H1 (cell line): Measurements from ENCODE around the gene RICTOR. TPM values are rescaled to one million over a fixed set of nuclear protein-coding genes. Genes with fewer than 3 reads are reported as not detected.

Experiments
- CTCF ChIA-PET: fragments of 300-600 bp; sonication (Branson Sonifier 250); formaldehyde crosslinking; loops from one replicate; lab custom pipeline; 2021; ENCODE audit not compliant: partially characterized antibody; lab: Charles Lee
- POLR2A ChIA-PET: fragments of 300-600 bp; sonication (Branson Sonifier 250); formaldehyde crosslinking; loops from one replicate; lab custom pipeline; 2021; ENCODE audit warnings: inconsistent platforms; ENCODE audit not compliant: partially characterized antibody; lab: Charles Lee
- DNase-seq, 2 experiments: peaks; one replicate each; pipeline versions ENCODE4 v3.0.0 to v3.0.0-alpha.2; 2010 to 2022; ENCODE audit warnings: low spot score in 2 of 2, low read depth in 1 of 2, mixed read lengths in 1 of 2
- FAIRE-seq: peaks from 2 replicates; lab custom pipeline; 2011; peaks lifted over from hg19 to GRCh38; lab: Jason Lieb, UNC
- H2AFZ ChIP-seq: 2 replicates; pipeline ENCODE4 v1.8.1; 2012; ENCODE audit warnings: low read length, inconsistent platforms
- H2AK5ac ChIP-seq: 2 replicates; pipeline ENCODE4 v1.6.1; 2013; ENCODE audit warnings: low read depth, low read length
- H2BK120ac ChIP-seq: replicated peaks from 2 replicates; pipeline ENCODE3; 2013; ENCODE audit warnings: low read depth, low read length, inconsistent platforms
- H2BK12ac ChIP-seq: 2 replicates; pipeline ENCODE4 v1.6.1; 2013; ENCODE audit warnings: low read depth, low read length
- H2BK15ac ChIP-seq: 2 replicates; pipeline ENCODE4 v1.6.1; 2013; ENCODE audit warnings: low read length
- H2BK20ac ChIP-seq: 2 replicates; pipeline ENCODE4 v1.6.1; 2013; ENCODE audit warnings: low read length
- H2BK5ac ChIP-seq: 2 replicates; pipeline ENCODE4 v1.6.1; 2013; ENCODE audit warnings: low read depth, low read length
- H3K14ac ChIP-seq: 2 replicates; pipeline ENCODE4 v1.6.1; 2013; ENCODE audit warnings: inconsistent platforms; ENCODE audit not compliant: insufficient read length
- H3K18ac ChIP-seq: 2 replicates; pipeline ENCODE4 v1.6.1; 2013; ENCODE audit warnings: low read length; ENCODE audit errors: extremely low read depth
- H3K23ac ChIP-seq: 2 replicates; pipeline ENCODE4 v1.6.1; 2013; ENCODE audit warnings: inconsistent platforms; ENCODE audit not compliant: insufficient read length
- H3K23me2 ChIP-seq: 2 replicates; pipeline ENCODE4 v1.6.1; 2013; ENCODE audit warnings: low read depth, low read length
- H3K27ac ChIP-seq: 2 replicates; pipeline ENCODE4 v1.6.1; 2011; ENCODE audit warnings: low read depth, low read length, inconsistent platforms
- H3K27me3 ChIP-seq, 4 experiments: replicated peaks in 1 of 4; 1 replicate in 1 of 4; 2 replicates in 3 of 4; pipeline versions ENCODE4 v1.6.1 to v1.8.1; 2011 to 2013; ENCODE audit warnings: low read length in 3 of 4, mild to moderate bottlenecking in 3 of 4, inconsistent platforms in 2 of 4, mixed read lengths in 2 of 4, moderate library complexity in 1 of 4; ENCODE audit not compliant: control insufficient read depth in 3 of 4, insufficient read depth in 3 of 4; ENCODE audit errors: extremely low read depth in 1 of 4
- H3K36me3 ChIP-seq, 4 experiments: 2 replicates each; pipeline versions ENCODE4 v1.6.1 to v1.8.1; 2011 to 2013; ENCODE audit warnings: mild to moderate bottlenecking in 4 of 4, low read length in 3 of 4, moderate library complexity in 2 of 4, control low read depth in 1 of 4, inconsistent platforms in 1 of 4; ENCODE audit not compliant: insufficient read depth in 4 of 4, control insufficient read depth in 2 of 4
- H3K4ac ChIP-seq: replicated peaks from 2 replicates; pipeline ENCODE3; 2013; ENCODE audit warnings: low read length, low read depth, mixed read lengths, inconsistent platforms; ENCODE audit not compliant: insufficient read length
- H3K4me1 ChIP-seq, 4 experiments: replicated peaks in 1 of 4; 1 replicate in 1 of 4; 2 replicates in 3 of 4; pipeline versions ENCODE4 v1.6.1 to v1.8.1; 2011 to 2013; ENCODE audit warnings: low read length in 3 of 4, inconsistent platforms in 2 of 4, mixed read lengths in 1 of 4; ENCODE audit not compliant: insufficient read depth in 4 of 4, control insufficient read depth in 3 of 4
- H3K4me2 ChIP-seq, 2 experiments: 2 replicates each; pipeline versions ENCODE4 v1.6.1 to v1.8.1; 2011 to 2013; ENCODE audit warnings: low read depth in 2 of 2, low read length in 2 of 2, control low read depth in 1 of 2, inconsistent platforms in 1 of 2, mild to moderate bottlenecking in 1 of 2; ENCODE audit not compliant: insufficient read depth in 1 of 2
- H3K4me3 ChIP-seq, 4 experiments: fragments of 200-600, 300-600 bp in 1 of 4; sonication (generic), shearing (Covaris generic), sonication (Bioruptor Twin) in 1 of 4; 2 replicates each; pipeline versions ENCODE4 v1.5.1 to v1.8.1; 2011 to 2016; ENCODE audit warnings: low read length in 4 of 4, low read depth in 3 of 4, control low read depth in 2 of 4, inconsistent platforms in 2 of 4, mild to moderate bottlenecking in 2 of 4, mixed read lengths in 1 of 4, moderate library complexity in 1 of 4; ENCODE audit not compliant: insufficient read depth in 2 of 4; ENCODE audit errors: extremely low read depth in 1 of 4
- H3K56ac ChIP-seq: replicated peaks from 2 replicates; pipeline ENCODE3; 2013; ENCODE audit warnings: low read depth, mild to moderate bottlenecking, mixed read lengths, low read length, inconsistent platforms; ENCODE audit not compliant: insufficient read length
- H3K79me1 ChIP-seq: 2 replicates; pipeline ENCODE4 v1.6.1; 2013; ENCODE audit warnings: low read depth, low read length, control low read depth
- H3K79me2 ChIP-seq, 2 experiments: 2 replicates each; pipeline versions ENCODE4 v1.6.1 to v1.8.1; 2012 to 2013; ENCODE audit warnings: low read length in 2 of 2, mild to moderate bottlenecking in 2 of 2, inconsistent platforms in 1 of 2; ENCODE audit not compliant: insufficient read depth in 2 of 2, control insufficient read depth in 1 of 2
- H3K9ac ChIP-seq, 4 experiments: replicated peaks in 1 of 4; 1 replicate in 1 of 4; 2 replicates in 3 of 4; pipeline versions ENCODE4 v1.6.1 to v1.8.1; 2011 to 2013; ENCODE audit warnings: low read depth in 3 of 4, low read length in 3 of 4, control low read depth in 2 of 4, mild to moderate bottlenecking in 2 of 4, moderate library complexity in 2 of 4, inconsistent platforms in 1 of 4; ENCODE audit errors: extremely low read depth in 1 of 4
- H3K9me3 ChIP-seq, 2 experiments: 2 replicates each; pipeline versions ENCODE4 v1.6.1 to v1.8.1; 2012 to 2013; ENCODE audit warnings: mild to moderate bottlenecking in 2 of 2, moderate library complexity in 2 of 2, control low read depth in 1 of 2, inconsistent platforms in 1 of 2, low read depth in 1 of 2, low read length in 1 of 2, mixed read lengths in 1 of 2; ENCODE audit not compliant: insufficient read depth in 2 of 2
- H4K20me1 ChIP-seq, 2 experiments: replicated peaks in 1 of 2; 2 replicates each; pipeline versions ENCODE3 to v1.8.1; 2011 to 2013; ENCODE audit warnings: inconsistent platforms in 2 of 2, low read length in 2 of 2, mild to moderate bottlenecking in 1 of 2; ENCODE audit not compliant: insufficient read depth in 2 of 2, control insufficient read depth in 1 of 2
- H4K5ac ChIP-seq: 2 replicates; pipeline ENCODE4 v1.6.1; 2013; ENCODE audit warnings: low read length, low read depth, mixed read lengths, inconsistent platforms; ENCODE audit not compliant: insufficient read length
- H4K8ac ChIP-seq: 2 replicates; pipeline ENCODE4 v1.8.0; 2013; ENCODE audit warnings: mild to moderate bottlenecking, moderate library complexity, low read length, inconsistent platforms; ENCODE audit not compliant: insufficient read depth; ENCODE audit errors: extremely low read depth
- H4K91ac ChIP-seq: replicated peaks from 2 replicates; pipeline ENCODE3; 2013; ENCODE audit warnings: low read length, mixed read lengths, inconsistent platforms; ENCODE audit not compliant: insufficient read length
- BCL11A ChIP-seq, 2 experiments: IDR thresholded peaks; one replicate each; pipeline ENCODE4 v1.6.1; 2011; ENCODE audit warnings: low read depth in 2 of 2, low read length in 2 of 2, mild to moderate bottlenecking in 2 of 2
- CBX8 ChIP-seq: fragments of 300-800, 300-1000 bp; sonication (generic); IDR thresholded peaks from 2 replicates; pipeline ENCODE4 v1.7.1; 2016; ENCODE audit warnings: low read depth, low read length, borderline replicate concordance
- E2F6 ChIP-seq: IDR thresholded peaks from 2 replicates; pipeline ENCODE4 v1.6.1; 2012; ENCODE audit warnings: inconsistent platforms
- EGR1 ChIP-seq: IDR thresholded peaks from 2 replicates; pipeline ENCODE4 v1.6.1; 2011; ENCODE audit warnings: low read depth, low read length, borderline replicate concordance
- GABPA ChIP-seq: IDR thresholded peaks from 2 replicates; pipeline ENCODE4 v1.6.1; 2011; ENCODE audit warnings: mild to moderate bottlenecking, low read length, moderate library complexity, borderline replicate concordance; ENCODE audit not compliant: insufficient read depth
- MAFK ChIP-seq: IDR thresholded peaks from 2 replicates; pipeline ENCODE4 v1.6.1; 2012; ENCODE audit warnings: low read depth, mild to moderate bottlenecking, improper control_type of control experiment, low read length
- NRF1 ChIP-seq: IDR thresholded peaks from 2 replicates; pipeline ENCODE4 v1.6.1; 2011; ENCODE audit warnings: mild to moderate bottlenecking, low read depth, low read length, improper control_type of control experiment
- RXRA ChIP-seq: IDR thresholded peaks from 2 replicates; pipeline ENCODE4 v1.6.1; 2011; ENCODE audit warnings: low read depth, mild to moderate bottlenecking, low read length, moderate library complexity; ENCODE audit not compliant: insufficient read depth
- SAP30 ChIP-seq: fragments of 300-600 bp; sonication (generic); IDR thresholded peaks from 2 replicates; pipeline ENCODE4 v1.7.1; 2012; ENCODE audit warnings: low read length, moderate library complexity, mild to moderate bottlenecking, inconsistent platforms; ENCODE audit not compliant: insufficient read depth, insufficient replicate concordance
- SIN3A ChIP-seq, 2 experiments: IDR thresholded peaks in 1 of 2; conservative IDR thresholded peaks in 1 of 2; 2 replicates each; pipeline ENCODE4 v1.6.1; 2011 to 2012; ENCODE audit warnings: low read length in 2 of 2, improper control_type of control experiment in 1 of 2, low read depth in 1 of 2, mild to moderate bottlenecking in 1 of 2
- SRF ChIP-seq: IDR thresholded peaks from 2 replicates; pipeline ENCODE4 v1.6.1; 2011; ENCODE audit warnings: mild to moderate bottlenecking, low read depth, low read length, moderate library complexity
- TAF1 ChIP-seq: IDR thresholded peaks from 2 replicates; pipeline ENCODE4 v1.6.1; 2011; ENCODE audit warnings: mild to moderate bottlenecking, low read depth, low read length
- WGBS, 2 experiments: shearing (Covaris generic) in 1 of 2; methylation state at CpG; one replicate each; pipeline versions ENCODE4 v1.1.6 to v1.1.7; 2013 to 2015; ENCODE audit warnings: low lambda C conversion rate in 2 of 2, mixed read lengths in 2 of 2, inconsistent platforms in 1 of 2, low coverage in 1 of 2, missing lambda C conversion rate in 1 of 2; ENCODE audit not compliant: insufficient replicate concordance in 2 of 2, insufficient coverage in 1 of 2, insufficient read length in 1 of 2; ENCODE audit errors: extremely low coverage in 1 of 2, missing lambda C conversion rate in 1 of 2; 5-methylcytosine and 5-hydroxymethylcytosine counted together
- polyA plus RNA-seq, 7 experiments: library from polyadenylated mRNA; depleted of rRNA in 3 of 7; stranded (reverse) in 5 of 7; unstranded in 2 of 7; fragments of >200 nt in 5 of 7; fragments of 200-250 nt in 2 of 7; gene quantifications; 1 replicate in 5 of 7; 2 replicates in 1 of 7; 4 replicates in 1 of 7; pipeline versions ENCODE4 v1.2.1 to v1.2.3, GENCODE V29; 2011 to 2013; ENCODE audit warnings: missing spikeins in 2 of 7, mixed read lengths in 2 of 7
- total RNA-seq: library from RNA; stranded (reverse); fragmentation: NEBNext Ultra II Directional; extraction: Animal tissue kit (Norgen Biotek cat#: 25700); gene quantifications from 2 replicates; pipeline ENCODE4 v1.2.1, GENCODE V29; 2021

Gene RICTOR
- total and polyA plus RNA-seq, 2 of the 8 experiments (the other 6 are each of a cell fraction or from before 2014, with no cell fraction given), result 4.3 to 26.6 TPM

- no peak overlapping the region for H3K4me3 ChIP-seq
- no peak overlapping the region for H2BK20ac ChIP-seq
- H2BK5ac ChIP-seq, result no peak overlapping the region
- ChIA-PET POLR2A (interaction anchor here (1.4 kb wide), 1 partner anchor 48 kb away, joined by 4 read pairs; no protein-coding TSS in a partner anchor), CTCF (no interaction called here)
- peaks cover 5 to 14% (median 12%) of the 10 kb centered on the region in 4 experiments; a peak in 6 of 7 replicates for H3K4me1 ChIP-seq
- H3K23me2 ChIP-seq, result no peaks in the 10 kb centered on the region
- H3K36me3 ChIP-seq, result peaks cover 0 to 6% (median 3%) of the 10 kb centered on the region in 4 experiments; a peak in 2 of 8 replicates
- H2BK120ac ChIP-seq, result no peak overlapping the region
- no peaks in the 10 kb centered on the region for H4K20me1 ChIP-seq
- H3K27me3 ChIP-seq, result no peaks in the 10 kb centered on the region
- DNase-seq (no peak), FAIRE-seq (no peak)
- 92% methylated on average over 4 of the region's 4 CpGs; no CpG with 5 or more reads in 1 of the 2 experiments for WGBS, 2 experiments
- no peak overlapping the region for H3K27ac ChIP-seq
- no peak overlapping the region for H2AFZ ChIP-seq
- no peak overlapping the region for H4K5ac ChIP-seq
- H4K91ac ChIP-seq, result no peak overlapping the region
- no peak overlapping the region for H3K23ac ChIP-seq
- peaks cover 3% of the 10 kb centered on the region; the same call in 1 of the 2 replicates for H3K79me1 ChIP-seq
- H3K9me3 ChIP-seq, result peaks cover 3 to 9% of the 10 kb centered on the region in 2 experiments; a peak in 2 of 4 replicates
- H2AK5ac ChIP-seq, result no peak overlapping the region
- no peak overlapping the region for H3K14ac ChIP-seq
- H3K79me2 ChIP-seq, result peaks cover 0 to 66% of the 10 kb centered on the region in 2 experiments; a peak in 2 of 4 replicates
- no peak overlapping the region for H4K8ac ChIP-seq
- no peak overlapping the region for H3K4ac ChIP-seq
- no peak overlapping the region for H3K56ac ChIP-seq
- H3K9ac ChIP-seq, result no peak overlapping the region
- no peak overlapping the region for H3K4me2 ChIP-seq
- no peak overlapping the region for H2BK12ac ChIP-seq
- no peak overlapping the region for H2BK15ac ChIP-seq
- H3K18ac ChIP-seq, result no peak overlapping the region
- TF ChIP-seq SAP30, result no peak
- no peak for TF ChIP-seq GABPA
- no peak for TF ChIP-seq BCL11A (IDR thresholded peaks at IDR 0.05; ENCODE audit: low read depth in 2 of 2, low read length in 2 of 2)
- no peak for TF ChIP-seq E2F6
- no peak for TF ChIP-seq SIN3A (conservative IDR thresholded peaks at IDR 0.05 in 1 of 2, IDR thresholded peaks at IDR 0.05 in 1 of 2; ENCODE audit: low read depth in 1 of 2, low read length in 2 of 2)
- no peak for TF ChIP-seq SRF
- no peak for TF ChIP-seq EGR1
- TF ChIP-seq RXRA, result no peak
- no peak for TF ChIP-seq CBX8
- no peak for TF ChIP-seq MAFK
- TF ChIP-seq NRF1, result no peak
- no peak for TF ChIP-seq TAF1
Measured at GRCh38 chr5:39025456-39025855, 48.7 kb downstream of the RICTOR start.
